PFSK-1 (cell line): Measurements from ENCODE around the gene ICE2.

ENCODE experiments used
- FOXP2 ChIP-seq: optimal IDR thresholded peaks from 2 replicates; pipeline ENCODE3; 2011; ENCODE audit warnings: borderline replicate concordance, control low read depth, inconsistent platforms; ENCODE audit not compliant: insufficient read depth; ENCODE audit errors: extremely low read length, extremely low read depth
- POLR2AphosphoS5 ChIP-seq: IDR thresholded peaks from 2 replicates; pipeline ENCODE4 v1.6.1; 2012; ENCODE audit warnings: low read depth, mild to moderate bottlenecking, control low read depth, low read length, moderate library complexity
- SIN3A ChIP-seq: IDR thresholded peaks from 2 replicates; pipeline ENCODE4 v1.6.1; 2012; ENCODE audit warnings: mild to moderate bottlenecking, low read length, moderate library complexity, borderline replicate concordance; ENCODE audit not compliant: insufficient read depth
- TAF1 ChIP-seq: IDR thresholded peaks from 2 replicates; pipeline ENCODE4 v1.6.1; 2012; ENCODE audit warnings: low read length, control low read depth, borderline replicate concordance; ENCODE audit not compliant: insufficient read depth
- TF ChIP-seq, protein P1 (sequence below), 2 experiments: IDR thresholded peaks; 2 replicates each; pipeline versions ENCODE4 v1.6.1 to v1.8.0; 2011 to 2012; ENCODE audit warnings: low read depth in 2 of 2, low read length in 2 of 2, control low read depth in 1 of 2, inconsistent platforms in 1 of 2, mild to moderate bottlenecking in 1 of 2, moderate library complexity in 1 of 2; ENCODE audit not compliant: insufficient read depth in 1 of 2

Gene ICE2

DNA sequence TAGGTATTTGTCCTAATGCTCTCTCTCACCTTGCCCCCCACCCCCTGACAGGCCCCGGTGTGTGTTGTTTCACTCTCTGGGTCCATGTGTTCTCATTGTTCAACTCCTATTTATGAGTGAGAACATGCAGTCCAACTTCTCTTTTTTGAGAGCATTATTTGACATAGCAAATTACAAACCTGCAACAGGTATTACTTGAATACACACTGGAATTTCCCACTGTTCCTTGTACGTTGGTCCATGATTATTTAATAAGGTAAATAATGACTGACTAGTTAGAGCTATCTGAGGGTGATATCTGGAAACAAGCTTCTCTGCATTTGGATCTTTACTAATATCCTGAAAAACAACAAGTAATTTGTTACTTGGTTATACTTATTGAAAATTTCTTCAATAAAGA is 24.1 kb downstream of the ICE2 start:
- no peak for TF ChIP-seq TAF1
- TF ChIP-seq SIN3A: no peak
- TF ChIP-seq, protein P1, sequence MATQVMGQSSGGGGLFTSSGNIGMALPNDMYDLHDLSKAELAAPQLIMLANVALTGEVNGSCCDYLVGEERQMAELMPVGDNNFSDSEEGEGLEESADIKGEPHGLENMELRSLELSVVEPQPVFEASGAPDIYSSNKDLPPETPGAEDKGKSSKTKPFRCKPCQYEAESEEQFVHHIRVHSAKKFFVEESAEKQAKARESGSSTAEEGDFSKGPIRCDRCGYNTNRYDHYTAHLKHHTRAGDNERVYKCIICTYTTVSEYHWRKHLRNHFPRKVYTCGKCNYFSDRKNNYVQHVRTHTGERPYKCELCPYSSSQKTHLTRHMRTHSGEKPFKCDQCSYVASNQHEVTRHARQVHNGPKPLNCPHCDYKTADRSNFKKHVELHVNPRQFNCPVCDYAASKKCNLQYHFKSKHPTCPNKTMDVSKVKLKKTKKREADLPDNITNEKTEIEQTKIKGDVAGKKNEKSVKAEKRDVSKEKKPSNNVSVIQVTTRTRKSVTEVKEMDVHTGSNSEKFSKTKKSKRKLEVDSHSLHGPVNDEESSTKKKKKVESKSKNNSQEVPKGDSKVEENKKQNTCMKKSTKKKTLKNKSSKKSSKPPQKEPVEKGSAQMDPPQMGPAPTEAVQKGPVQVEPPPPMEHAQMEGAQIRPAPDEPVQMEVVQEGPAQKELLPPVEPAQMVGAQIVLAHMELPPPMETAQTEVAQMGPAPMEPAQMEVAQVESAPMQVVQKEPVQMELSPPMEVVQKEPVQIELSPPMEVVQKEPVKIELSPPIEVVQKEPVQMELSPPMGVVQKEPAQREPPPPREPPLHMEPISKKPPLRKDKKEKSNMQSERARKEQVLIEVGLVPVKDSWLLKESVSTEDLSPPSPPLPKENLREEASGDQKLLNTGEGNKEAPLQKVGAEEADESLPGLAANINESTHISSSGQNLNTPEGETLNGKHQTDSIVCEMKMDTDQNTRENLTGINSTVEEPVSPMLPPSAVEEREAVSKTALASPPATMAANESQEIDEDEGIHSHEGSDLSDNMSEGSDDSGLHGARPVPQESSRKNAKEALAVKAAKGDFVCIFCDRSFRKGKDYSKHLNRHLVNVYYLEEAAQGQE (IDR thresholded peaks at IDR 0.05; ENCODE audit: insufficient read depth in 1 of 2, low read depth in 2 of 2, low read length in 2 of 2): no peak
- TF ChIP-seq POLR2AphosphoS5: no peak
- TF ChIP-seq FOXP2: no peak

DNA sequence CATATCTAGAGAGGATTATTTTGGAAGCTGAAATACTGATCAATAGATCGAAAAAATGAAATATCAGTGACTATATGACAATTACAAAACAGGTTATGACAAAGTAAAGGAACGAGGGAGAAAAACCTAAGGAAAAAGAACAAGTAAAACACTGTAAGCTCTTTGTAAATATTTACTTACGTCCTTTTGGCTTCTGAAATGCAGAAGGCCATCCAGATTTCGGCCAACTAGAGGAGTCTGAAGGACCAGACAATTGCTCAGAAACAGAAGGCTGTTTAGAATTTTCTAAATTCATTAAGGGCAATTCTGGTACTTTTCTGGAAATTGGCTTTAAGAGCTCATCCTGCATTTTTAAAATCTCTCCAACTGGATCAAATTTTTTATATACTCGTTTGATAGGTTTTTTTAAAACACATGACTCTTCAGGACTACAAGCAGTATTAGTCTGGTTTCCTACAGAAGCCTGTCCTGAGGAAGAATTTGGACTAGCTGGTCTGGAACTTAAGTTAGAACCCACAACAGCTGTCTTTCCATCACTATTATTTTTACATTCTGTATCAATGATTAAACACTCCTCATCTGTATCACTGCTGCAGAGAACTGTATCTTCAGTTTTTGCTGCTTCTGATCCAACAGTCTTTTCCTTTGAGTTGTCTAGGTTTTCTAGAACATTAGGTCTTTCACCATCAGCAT is 30.1 kb downstream of the ICE2 start:
- TF ChIP-seq, protein P1 (IDR thresholded peaks at IDR 0.05; ENCODE audit: insufficient read depth in 1 of 2, low read depth in 2 of 2, low read length in 2 of 2): no peak
- TF ChIP-seq POLR2AphosphoS5: no peak
- TF ChIP-seq TAF1: no peak
- no peak for TF ChIP-seq FOXP2
- no peak for TF ChIP-seq SIN3A

DNA sequence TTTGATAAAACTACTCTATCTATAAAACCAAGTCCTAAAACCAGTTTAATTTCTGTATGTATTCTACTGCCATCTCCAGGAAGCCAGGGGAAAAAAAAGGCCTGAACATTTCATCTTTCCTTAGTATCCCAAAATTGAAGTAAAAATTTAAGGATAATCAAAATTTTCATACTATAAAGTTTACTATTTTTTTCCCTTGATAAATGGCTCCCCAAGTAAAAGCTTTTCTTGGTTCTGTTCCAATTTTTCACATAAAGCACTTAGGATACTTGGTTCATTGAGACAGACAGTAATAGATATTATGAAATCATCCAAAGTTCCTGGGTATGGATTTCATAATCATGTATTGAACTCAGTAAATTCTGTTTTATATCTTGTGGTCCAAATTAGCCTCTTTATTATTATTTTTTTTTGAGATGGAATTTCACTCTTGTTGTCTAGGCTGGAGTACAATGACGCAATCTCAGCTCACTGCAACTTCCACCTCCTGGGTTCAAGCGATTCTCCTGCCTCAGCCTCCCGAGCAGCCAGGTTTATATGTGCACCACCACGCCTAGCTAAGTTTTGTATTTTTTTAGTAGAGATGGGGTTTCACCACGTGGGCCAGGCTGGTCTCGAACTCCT is 34.5 kb downstream of the ICE2 start:
- TF ChIP-seq FOXP2 (no peak), SIN3A (no peak), POLR2AphosphoS5 (no peak), TAF1 (no peak)
- TF ChIP-seq, protein P1 (IDR thresholded peaks at IDR 0.05; ENCODE audit: insufficient read depth in 1 of 2, low read depth in 2 of 2, low read length in 2 of 2): no peak

DNA sequence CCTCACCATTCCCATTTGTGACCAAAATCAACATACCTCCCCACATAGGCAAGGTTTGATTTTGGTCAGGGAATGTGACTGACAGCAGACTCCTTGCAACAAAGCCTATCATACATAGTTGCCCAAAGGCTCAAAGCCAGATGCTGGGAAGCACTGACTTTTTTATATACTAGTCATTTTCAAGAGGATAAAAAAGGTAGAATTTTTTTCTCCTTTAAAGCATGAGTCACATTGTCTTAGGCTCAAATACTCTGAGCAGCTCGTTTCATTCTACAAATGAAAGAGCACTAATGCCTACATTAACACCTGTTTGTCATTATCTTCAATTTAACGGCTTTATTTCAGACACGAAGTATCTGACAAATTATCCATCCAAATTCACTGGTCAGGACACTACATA is 36.2 kb downstream of the ICE2 start:
- TF ChIP-seq, protein P1 (IDR thresholded peaks at IDR 0.05; ENCODE audit: insufficient read depth in 1 of 2, low read depth in 2 of 2, low read length in 2 of 2): no peak
- TF ChIP-seq POLR2AphosphoS5 (no peak), FOXP2 (no peak), SIN3A (no peak), TAF1 (no peak)
